IMR-90 (cell line): ENCODE data around the gene MARS2. TPM values are rescaled to one million over a fixed set of nuclear protein-coding genes. Genes with fewer than 3 reads are reported as not detected.

Experiments
- ATAC-seq: fragments of 200-7000 bp; cut with Tn5 transposase; 2 replicates; pipeline ENCODE4 v1.9.1; 2020; ENCODE audit warnings: low read depth, mild to moderate bottlenecking, moderate library complexity
- BruUV-seq: library from RNA; stranded (reverse); fragments of 400-500 nt; replicated peaks from 2 replicates; lab custom pipeline; 2021; lab: Mats Ljungman, UMichigan
- CTCF ChIA-PET: fragments of 300-600 bp; formaldehyde crosslinking; extraction: SDS; loops from one replicate; lab custom pipeline; 2021; ENCODE audit warnings: antibody characterized with exemption; lab: Yijun Ruan, JAX
- POLR2A ChIA-PET: fragments of 300-600 bp; sonication (Branson Sonifier 250); formaldehyde crosslinking; loops from one replicate; lab custom pipeline; 2022; ENCODE audit warnings: antibody characterized with exemption; ENCODE audit not compliant: unreplicated experiment; lab: Charles Lee
- DNase-seq: peaks from one replicate; pipeline ENCODE4 v3.0.0; 2013
- H2AFZ ChIP-seq: replicated peaks from 2 replicates; pipeline ENCODE3; 2013; ENCODE audit warnings: low read length, mild to moderate bottlenecking; ENCODE audit not compliant: poor library complexity
- H2AK5ac ChIP-seq: 2 replicates; pipeline ENCODE4 v1.6.1; 2013; ENCODE audit warnings: low read depth, low read length, inconsistent platforms
- H2AK9ac ChIP-seq: replicated peaks from 2 replicates; pipeline ENCODE3; 2013; ENCODE audit warnings: mild to moderate bottlenecking, low read depth, low read length, moderate library complexity; ENCODE audit not compliant: poor library complexity
- H2BK120ac ChIP-seq: 2 replicates; pipeline ENCODE4 v1.6.1; 2013; ENCODE audit warnings: low read depth, low read length, inconsistent platforms
- H2BK15ac ChIP-seq: 3 replicates; pipeline ENCODE4 v1.6.1; 2013; ENCODE audit warnings: low read depth, low read length, inconsistent platforms
- H2BK20ac ChIP-seq: 2 replicates; pipeline ENCODE4 v1.6.1; 2013; ENCODE audit warnings: low read depth, mild to moderate bottlenecking, inconsistent platforms, low read length, moderate library complexity
- H2BK5ac ChIP-seq: 2 replicates; pipeline ENCODE4 v1.6.1; 2013; ENCODE audit warnings: mild to moderate bottlenecking, low read depth, low read length, inconsistent platforms; ENCODE audit not compliant: poor library complexity, severe bottlenecking
- H3K14ac ChIP-seq: replicated peaks from 2 replicates; pipeline ENCODE4 v1.6.1; 2013; ENCODE audit warnings: low read depth, low read length, inconsistent platforms
- H3K18ac ChIP-seq: 2 replicates; pipeline ENCODE4 v1.6.1; 2013; ENCODE audit warnings: low read depth, low read length, control low read depth
- H3K23ac ChIP-seq: 2 replicates; pipeline ENCODE4 v1.6.1; 2013; ENCODE audit warnings: low read depth, low read length, inconsistent platforms
- H3K27ac ChIP-seq: 2 replicates; pipeline ENCODE4 v1.5.1; 2013; ENCODE audit warnings: mild to moderate bottlenecking, control low read depth, low read length; ENCODE audit not compliant: insufficient read depth
- H3K27me3 ChIP-seq: 2 replicates; pipeline ENCODE4 v1.6.1; 2013; ENCODE audit warnings: low read length; ENCODE audit not compliant: control insufficient read depth, insufficient read depth
- H3K36me3 ChIP-seq: 2 replicates; pipeline ENCODE4 v1.6.1; 2013; ENCODE audit warnings: low read length, mixed read lengths; ENCODE audit not compliant: control insufficient read depth, insufficient read depth
- H3K4ac ChIP-seq: 2 replicates; pipeline ENCODE4 v1.6.1; 2013; ENCODE audit warnings: low read depth, low read length, inconsistent platforms
- H3K4me1 ChIP-seq: 2 replicates; pipeline ENCODE4 v1.6.1; 2013; ENCODE audit warnings: low read length, mixed read lengths; ENCODE audit not compliant: control insufficient read depth, insufficient read depth
- H3K4me2 ChIP-seq: 2 replicates; pipeline ENCODE4 v1.6.1; 2013; ENCODE audit warnings: low read depth, mild to moderate bottlenecking, control low read depth, low read length, moderate library complexity
- H3K4me3 ChIP-seq: 2 replicates; pipeline ENCODE4 v1.5.1; 2013; ENCODE audit warnings: low read depth, mild to moderate bottlenecking, control low read depth, low read length, moderate library complexity; ENCODE audit not compliant: insufficient read depth
- H3K56ac ChIP-seq: 2 replicates; pipeline ENCODE4 v1.6.1; 2013; ENCODE audit warnings: low read length, inconsistent platforms; ENCODE audit not compliant: insufficient read depth; ENCODE audit errors: extremely low read depth
- H3K79me1 ChIP-seq, 2 experiments: 2 replicates each; pipeline ENCODE4 v1.6.1; 2013; ENCODE audit warnings: low read length in 2 of 2, inconsistent platforms in 1 of 2, low read depth in 1 of 2
- H3K9ac ChIP-seq: 2 replicates; pipeline ENCODE4 v1.6.1; 2013; ENCODE audit warnings: low read depth, low read length, control low read depth
- H3K9me1 ChIP-seq: 2 replicates; pipeline ENCODE4 v1.6.1; 2013; ENCODE audit warnings: low read length, inconsistent platforms; ENCODE audit not compliant: insufficient read depth
- H3K9me3 ChIP-seq: 2 replicates; pipeline ENCODE4 v1.6.1; 2013; ENCODE audit warnings: low read length; ENCODE audit not compliant: control insufficient read depth, insufficient read depth
- H4K20me1 ChIP-seq: 2 replicates; pipeline ENCODE4 v1.6.1; 2013; ENCODE audit warnings: low read length, inconsistent platforms; ENCODE audit not compliant: insufficient read depth
- H4K5ac ChIP-seq: 2 replicates; pipeline ENCODE4 v1.6.1; 2013; ENCODE audit warnings: mild to moderate bottlenecking, low read depth, low read length, control low read depth
- H4K8ac ChIP-seq, 2 experiments: 2 replicates each; pipeline ENCODE4 v1.6.1; 2013; ENCODE audit warnings: low read depth in 2 of 2, low read length in 2 of 2, control low read depth in 1 of 2, inconsistent platforms in 1 of 2
- H4K91ac ChIP-seq: 2 replicates; pipeline ENCODE4 v1.6.1; 2013; ENCODE audit warnings: low read depth, low read length, inconsistent platforms; ENCODE audit not compliant: insufficient read depth
- BHLHE40 ChIP-seq: fragments of 150-350 bp; IDR thresholded peaks from 2 replicates; pipeline ENCODE4 v1.6.1; 2016; ENCODE audit warnings: mild to moderate bottlenecking, low read depth, low read length
- CEBPB ChIP-seq: IDR thresholded peaks from 2 replicates; pipeline ENCODE4 v1.6.1; 2012; ENCODE audit warnings: low read depth, low read length, improper control_type of control experiment
- FOS ChIP-seq: fragments of 150-350 bp; IDR thresholded peaks from 2 replicates; pipeline ENCODE4 v1.6.1; 2016; ENCODE audit warnings: low read depth, low read length
- MAFK ChIP-seq: IDR thresholded peaks from 2 replicates; pipeline ENCODE4 v1.6.1; 2012; ENCODE audit warnings: low read depth, low read length, improper control_type of control experiment
- RAD21 ChIP-seq: IDR thresholded peaks from 2 replicates; pipeline ENCODE4 v1.6.1; 2012; ENCODE audit warnings: low read length, improper control_type of control experiment
- RCOR1 ChIP-seq: IDR thresholded peaks from 2 replicates; pipeline ENCODE4 v1.6.1; 2012; ENCODE audit warnings: mild to moderate bottlenecking, low read length, improper control_type of control experiment; ENCODE audit not compliant: insufficient replicate concordance
- SMC3 ChIP-seq: fragments of 150-350 bp; IDR thresholded peaks from 2 replicates; pipeline ENCODE4 v1.6.1; 2016; ENCODE audit warnings: low read depth, mild to moderate bottlenecking, antibody characterized with exemption, low read length, moderate library complexity
- USF2 ChIP-seq: fragments of 150-350 bp; IDR thresholded peaks from 2 replicates; pipeline ENCODE4 v1.6.1; 2017; ENCODE audit warnings: mild to moderate bottlenecking, antibody characterized with exemption, low read length, low read depth
- whole genome bisulfite sequencing, 2 experiments: methylation state at CpG; one replicate each; pipeline versions ENCODE4 v1.1.5 to v1.1.7; 2013; ENCODE audit warnings: missing lambda C conversion rate in 2 of 2; ENCODE audit not compliant: insufficient read length in 1 of 2; ENCODE audit errors: extremely low coverage in 2 of 2; 5-methylcytosine and 5-hydroxymethylcytosine counted together
- dilution Hi-C: fragments of 300-500 bp; cut with HindIII; formaldehyde crosslinking; loops from one replicate; pipeline ENCODE4 v1.14.3; 2018; ENCODE audit warnings: low sequenced_read_pairs; ENCODE audit not compliant: unreplicated experiment
- in situ Hi-C: fragments of 300-500 bp; cut with MboI; formaldehyde crosslinking; loops from 3 replicates; pipeline ENCODE4 v1.14.3; 2019; ENCODE audit warnings: low sequenced_read_pairs, inconsistent platforms, mixed read lengths
- intact Hi-C: fragments of 100-400 bp; cut with micrococcal nuclease; formaldehyde crosslinking; loops from 2 replicates; pipeline ENCODE4 v1.10.0; 2022
- polyA plus RNA-seq, 3 experiments: library from polyadenylated mRNA; depleted of rRNA; stranded (reverse); fragments of >200 nt; gene quantifications; 2 replicates each; pipeline ENCODE4 v1.2.3, GENCODE V29; 2012; ENCODE audit warnings: low replicate concordance in 1 of 3
- total RNA-seq: library from RNA; depleted of rRNA; stranded (reverse); fragments of >200 nt; gene quantifications from 2 replicates; pipeline ENCODE4 v1.2.3, GENCODE V29; 2012

The MARS2 gene
- total and polyA plus RNA-seq, 2 of the 4 experiments (the other 2 are of a cell fraction): 3.4 to 3.8 TPM

GRCh38 chr2:197672371-197672893 is 32.7 kb upstream of the MARS2 start:
- BruUV-seq: no TSS peak
- H2BK120ac ChIP-seq: no peak overlapping the region
- no CpG with 5 or more reads among the region's 1 CpG for WGBS, 2 experiments
- no peaks in the 10 kb centered on the region for H3K9me3 ChIP-seq
- H3K4me3 ChIP-seq: no peak overlapping the region
- no peak overlapping the region for H2BK5ac ChIP-seq
- ChIA-PET CTCF (interaction anchor here (0.7 kb wide), 1 partner anchor 115 kb away, joined by 3 read pairs; no protein-coding TSS in a partner anchor), POLR2A (no interaction called here)
- H4K91ac ChIP-seq: no peak overlapping the region
- no peak overlapping the region for H2BK15ac ChIP-seq
- H3K18ac ChIP-seq: no peak overlapping the region
- intact Hi-C loops (loop anchor here (5.0 kb wide), 1 partner anchor 155 kb away; the partner anchor contains the start of gene MOB4), dilution Hi-C loops (no loop called here), in situ Hi-C loops (no loop called here)
- H3K27ac ChIP-seq: no peak overlapping the region
- DNase-seq: no peak
- peaks cover 0 to 14% of the 10 kb centered on the region in 2 experiments; a peak in 2 of 4 replicates for H3K79me1 ChIP-seq
- no peak overlapping the region for H3K4me2 ChIP-seq
- H2BK20ac ChIP-seq: no peak overlapping the region
- H4K5ac ChIP-seq: no peak overlapping the region
- H3K23ac ChIP-seq: 0 out of 2 replicates have a peak overlapping the region, but pooled peaks have one; percentile 7
- TF ChIP-seq FOS (no peak), RAD21 (no peak), MAFK (no peak), RCOR1 (no peak), CEBPB (no peak), BHLHE40 (no peak), USF2 (no peak), SMC3 (no peak)
- H3K14ac ChIP-seq: no peak overlapping the region
- H3K56ac ChIP-seq: no peak overlapping the region
- H2AK5ac ChIP-seq: no peak overlapping the region
- H3K27me3 ChIP-seq: no peaks in the 10 kb centered on the region
- H3K9ac ChIP-seq: no peak overlapping the region
- H3K9me1 ChIP-seq: peaks cover 14% of the 10 kb centered on the region
- 0 out of 2 replicates have a peak, but pooled peaks cover 1% of the 10 kb centered on the region for H3K36me3 ChIP-seq
- peaks cover 10% of the 10 kb centered on the region for H3K4me1 ChIP-seq
- no peaks in the 10 kb centered on the region for H4K20me1 ChIP-seq
- no peak overlapping the region for H3K4ac ChIP-seq
- ATAC-seq: no peak
- no peak overlapping the region; a peak in 1 of 4 replicates for H4K8ac ChIP-seq
- no peak overlapping the region for H2AFZ ChIP-seq
- H2AK9ac ChIP-seq: no peak overlapping the region
